Liver (tissue), 9 donors: ENCODE data around the gene R3HDML. TPM values are rescaled to one million over a fixed set of nuclear protein-coding genes. Genes with fewer than 3 reads are reported as not detected.

Source experiments
- DNase-seq: peaks from one replicate; pipeline ENCODE4 v3.0.0-alpha.2; 2017; ENCODE audit warnings: low spot score
- H3K27ac ChIP-seq, 2 donors: one replicate each; pipeline ENCODE4 v1.7.0; 2013; ENCODE audit warnings: inconsistent platforms in 2 of 2, low read length in 2 of 2, control low read depth in 1 of 2, low read depth in 1 of 2, mild to moderate bottlenecking in 1 of 2
- H3K27me3 ChIP-seq, 4 donors: one replicate each; pipeline versions ENCODE4 v1.6.1 to v1.7.0; 2013; ENCODE audit warnings: low read length in 3 of 4, inconsistent platforms in 1 of 4, mild to moderate bottlenecking in 1 of 4, moderate library complexity in 1 of 4; ENCODE audit not compliant: control insufficient read depth in 4 of 4, insufficient read depth in 4 of 4
- H3K36me3 ChIP-seq, 4 donors: one replicate each; pipeline versions ENCODE4 v1.6.1 to v1.7.0; 2013; ENCODE audit warnings: low read length in 3 of 4, mild to moderate bottlenecking in 3 of 4, low read depth in 1 of 4, moderate library complexity in 1 of 4; ENCODE audit not compliant: control insufficient read depth in 4 of 4, insufficient read depth in 3 of 4
- H3K4me1 ChIP-seq, 4 donors: one replicate each; pipeline versions ENCODE4 v1.6.1 to v1.7.0; 2013; ENCODE audit warnings: low read length in 3 of 4, mild to moderate bottlenecking in 3 of 4, moderate library complexity in 1 of 4; ENCODE audit not compliant: control insufficient read depth in 4 of 4, insufficient read depth in 4 of 4
- H3K4me3 ChIP-seq, 3 donors: one replicate each; pipeline versions ENCODE4 v1.6.1 to v1.7.0; 2013; ENCODE audit warnings: low read length in 3 of 3, control low read depth in 1 of 3, low read depth in 1 of 3, mild to moderate bottlenecking in 1 of 3
- H3K9ac ChIP-seq, 2 donors: one replicate each; pipeline ENCODE4 v1.7.0; 2013; ENCODE audit warnings: low read length in 2 of 2, mild to moderate bottlenecking in 2 of 2, moderate library complexity in 2 of 2, control low read depth in 1 of 2, low read depth in 1 of 2
- H3K9me3 ChIP-seq, 4 donors: one replicate each; pipeline versions ENCODE4 v1.6.1 to v1.7.0; 2013; ENCODE audit warnings: low read length in 3 of 4; ENCODE audit not compliant: control insufficient read depth in 4 of 4
- EGR1 ChIP-seq, 2 donors: IDR thresholded peaks; 2 replicates each; pipeline ENCODE4 v1.6.1; 2016 to 2018; ENCODE audit warnings: antibody characterized with exemption in 2 of 2, low read depth in 2 of 2
- FOXA1 ChIP-seq: IDR thresholded peaks from 2 replicates; pipeline ENCODE4 v1.6.1; 2016; ENCODE audit warnings: antibody characterized with exemption
- FOXA2 ChIP-seq: IDR thresholded peaks from 2 replicates; pipeline ENCODE4 v1.6.1; 2016; ENCODE audit warnings: antibody characterized with exemption
- GABPA ChIP-seq, 2 donors: IDR thresholded peaks in 1 of 2; conservative IDR thresholded peaks in 1 of 2; 2 replicates each; pipeline ENCODE4 v1.6.1; 2016; ENCODE audit warnings: antibody characterized with exemption in 2 of 2, mild to moderate bottlenecking in 1 of 2, moderate library complexity in 1 of 2
- HNF4A ChIP-seq, 2 donors: conservative IDR thresholded peaks; 2 replicates each; pipeline ENCODE4 v1.6.1; 2016; ENCODE audit warnings: antibody characterized with exemption in 2 of 2, mild to moderate bottlenecking in 2 of 2
- HNF4G ChIP-seq: IDR thresholded peaks from 2 replicates; pipeline ENCODE4 v1.6.1; 2016; ENCODE audit warnings: antibody characterized with exemption
- JUND ChIP-seq, 2 donors: IDR thresholded peaks; 2 replicates each; pipeline ENCODE4 v1.6.1; 2016; ENCODE audit warnings: antibody characterized with exemption in 2 of 2
- NR2F2 ChIP-seq: IDR thresholded peaks from 2 replicates; pipeline ENCODE4 v1.6.1; 2016; ENCODE audit warnings: antibody characterized with exemption
- RAD21 ChIP-seq, 2 donors: IDR thresholded peaks; 2 replicates each; pipeline ENCODE4 v1.6.1; 2016; ENCODE audit warnings: antibody characterized with exemption in 2 of 2, mild to moderate bottlenecking in 2 of 2
- RXRA ChIP-seq, 2 donors: IDR thresholded peaks; 2 replicates each; pipeline ENCODE4 v1.6.1; 2017 to 2018; ENCODE audit warnings: antibody characterized with exemption in 2 of 2, mild to moderate bottlenecking in 1 of 2
- SP1 ChIP-seq: IDR thresholded peaks from 2 replicates; pipeline ENCODE4 v1.6.1; 2018; ENCODE audit warnings: antibody characterized with exemption, mild to moderate bottlenecking
- TAF1 ChIP-seq: conservative IDR thresholded peaks from 2 replicates; pipeline ENCODE4 v1.6.1; 2016; ENCODE audit warnings: antibody characterized with exemption, mild to moderate bottlenecking
- YY1 ChIP-seq: IDR thresholded peaks from 2 replicates; pipeline ENCODE4 v1.6.1; 2016; ENCODE audit warnings: antibody characterized with exemption, mild to moderate bottlenecking
- WGBS: extraction: QIAGEN DNeasy Blood & Tissue Kit; methylation state at CpG from one replicate; pipeline ENCODE4 v1.1.7; 2013; 5-methylcytosine and 5-hydroxymethylcytosine counted together
- polyA plus RNA-seq, 2 donors: library from polyadenylated mRNA; stranded (reverse) in 1 of 2; unstranded in 1 of 2; fragments of 200-250 nt in 1 of 2; fragments of >200 nt in 1 of 2; fragmentation: Nextera tagmentation in 1 of 2; extraction: Ambion mirVana in 1 of 2; gene quantifications; one replicate each; pipeline versions ENCODE4 v1.2.1 to v1.2.3, GENCODE V29; 2013 to 2015
- total RNA-seq, 2 donors: library from RNA; depleted of rRNA; stranded (reverse); fragments of >200 nt; gene quantifications; one replicate each; pipeline ENCODE4 v1.2.3, GENCODE V29; 2014
- TF ChIP-seq, protein P1 (sequence below): IDR thresholded peaks from 2 replicates; pipeline ENCODE4 v1.6.1; 2016; ENCODE audit warnings: antibody characterized with exemption
- TF ChIP-seq, protein P2 (sequence below): IDR thresholded peaks from 2 replicates; pipeline ENCODE4 v1.6.1; 2016; ENCODE audit warnings: antibody characterized with exemption
- TF ChIP-seq, protein P3 (sequence below): IDR thresholded peaks from 2 replicates; pipeline ENCODE4 v1.6.1; 2016; ENCODE audit warnings: antibody characterized with exemption
- TF ChIP-seq, protein P4 (sequence below): IDR thresholded peaks from 2 replicates; pipeline ENCODE4 v1.6.1; 2016; ENCODE audit warnings: antibody characterized with exemption, mild to moderate bottlenecking
- TF ChIP-seq, protein P5 (sequence below): fragments of 150-350 bp; IDR thresholded peaks from 2 replicates; pipeline ENCODE4 v1.5.1; 2017; ENCODE audit warnings: improper control_type of control experiment, low read depth, low read length; ENCODE audit not compliant: missing input control
- donor health status: healthy.
- donor health status: healthy.
- donor health status: healthy.
- donor health status: healthy.
- donor health status: healthy.

R3HDML gene
- total and polyA plus RNA-seq, 4 donors, result not detected

DNA sequence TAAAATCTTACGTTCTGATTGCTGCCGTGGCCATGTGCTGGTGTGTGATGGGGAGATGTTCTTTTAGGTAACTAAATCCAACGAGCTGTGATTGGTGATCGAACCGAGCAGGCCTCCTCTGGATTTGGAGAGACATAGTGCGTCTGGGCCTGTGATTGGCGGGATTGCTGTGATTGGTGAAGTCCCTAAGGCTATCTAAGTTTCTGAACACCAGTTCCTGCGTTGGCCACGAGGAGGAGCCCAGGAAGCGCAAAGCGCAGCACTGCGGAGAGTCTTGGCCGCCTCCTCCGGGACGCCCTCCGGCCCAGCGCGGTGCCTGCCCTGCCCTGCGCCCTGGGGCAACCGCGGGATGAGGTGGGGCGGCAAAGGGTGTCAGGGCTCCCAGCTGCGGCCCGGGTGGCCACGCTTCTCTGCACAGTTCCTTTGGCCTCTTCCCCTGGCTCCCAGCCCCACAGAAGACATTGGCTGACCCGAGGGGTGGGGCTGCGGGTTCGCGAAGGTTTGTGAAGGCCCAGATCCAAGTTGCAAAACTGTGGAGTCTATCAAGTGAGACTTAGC is 51.7 kb downstream of the R3HDML start (continued):
- TF ChIP-seq GABPA (IDR thresholded peaks at IDR 0.05 in 1 of 2, conservative IDR thresholded peaks at IDR 0.05 in 1 of 2), result no peak
- TF ChIP-seq, protein P1, sequence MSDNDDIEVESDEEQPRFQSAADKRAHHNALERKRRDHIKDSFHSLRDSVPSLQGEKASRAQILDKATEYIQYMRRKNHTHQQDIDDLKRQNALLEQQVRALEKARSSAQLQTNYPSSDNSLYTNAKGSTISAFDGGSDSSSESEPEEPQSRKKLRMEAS, result peak; percentile 39

DNA sequence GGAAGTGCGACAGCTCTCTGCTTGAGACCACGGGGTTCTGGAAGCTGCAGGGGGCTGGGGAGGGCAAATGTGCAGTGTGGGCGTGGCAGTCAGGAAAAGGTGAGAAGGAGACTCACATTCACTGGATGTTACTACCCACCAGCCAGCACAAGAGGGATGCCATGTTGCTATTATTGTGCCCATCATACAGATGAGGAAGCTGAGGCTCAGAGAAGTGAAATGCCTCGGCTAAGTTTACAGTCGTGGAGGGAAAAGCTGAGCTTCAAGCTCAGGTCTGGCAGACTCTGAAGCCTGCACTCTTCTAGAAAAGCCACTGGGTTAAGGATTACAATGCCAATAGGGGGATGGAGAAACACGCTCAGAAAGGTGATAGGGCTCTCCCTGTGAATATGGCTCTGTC is 53.0 kb downstream of the R3HDML start:
- peaks cover 0 to 7% (median 3%) of the 10 kb centered on the region in 4 donors for H3K36me3 ChIP-seq
- peak overlapping the region in 1 of 2 donors; percentile 21 for H3K9ac ChIP-seq
- peak overlapping the region; percentile 67 to 71 for H3K27ac ChIP-seq
- TF ChIP-seq RAD21 (IDR thresholded peaks at IDR 0.05), result no peak
- no peak for TF ChIP-seq FOXA2
- TF ChIP-seq HNF4G, result no peak
- no peak for TF ChIP-seq JUND (IDR thresholded peaks at IDR 0.05)
- TF ChIP-seq, protein P2, sequence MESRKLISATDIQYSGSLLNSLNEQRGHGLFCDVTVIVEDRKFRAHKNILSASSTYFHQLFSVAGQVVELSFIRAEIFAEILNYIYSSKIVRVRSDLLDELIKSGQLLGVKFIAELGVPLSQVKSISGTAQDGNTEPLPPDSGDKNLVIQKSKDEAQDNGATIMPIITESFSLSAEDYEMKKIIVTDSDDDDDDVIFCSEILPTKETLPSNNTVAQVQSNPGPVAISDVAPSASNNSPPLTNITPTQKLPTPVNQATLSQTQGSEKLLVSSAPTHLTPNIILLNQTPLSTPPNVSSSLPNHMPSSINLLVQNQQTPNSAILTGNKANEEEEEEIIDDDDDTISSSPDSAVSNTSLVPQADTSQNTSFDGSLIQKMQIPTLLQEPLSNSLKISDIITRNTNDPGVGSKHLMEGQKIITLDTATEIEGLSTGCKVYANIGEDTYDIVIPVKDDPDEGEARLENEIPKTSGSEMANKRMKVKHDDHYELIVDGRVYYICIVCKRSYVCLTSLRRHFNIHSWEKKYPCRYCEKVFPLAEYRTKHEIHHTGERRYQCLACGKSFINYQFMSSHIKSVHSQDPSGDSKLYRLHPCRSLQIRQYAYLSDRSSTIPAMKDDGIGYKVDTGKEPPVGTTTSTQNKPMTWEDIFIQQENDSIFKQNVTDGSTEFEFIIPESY, result no peak
- no peak for TF ChIP-seq EGR1 (IDR thresholded peaks at IDR 0.05; ENCODE audit: low read depth in 2 of 2)
- TF ChIP-seq, protein P3, sequence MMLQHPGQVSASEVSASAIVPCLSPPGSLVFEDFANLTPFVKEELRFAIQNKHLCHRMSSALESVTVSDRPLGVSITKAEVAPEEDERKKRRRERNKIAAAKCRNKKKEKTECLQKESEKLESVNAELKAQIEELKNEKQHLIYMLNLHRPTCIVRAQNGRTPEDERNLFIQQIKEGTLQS, result no peak
- TF ChIP-seq, protein P4, sequence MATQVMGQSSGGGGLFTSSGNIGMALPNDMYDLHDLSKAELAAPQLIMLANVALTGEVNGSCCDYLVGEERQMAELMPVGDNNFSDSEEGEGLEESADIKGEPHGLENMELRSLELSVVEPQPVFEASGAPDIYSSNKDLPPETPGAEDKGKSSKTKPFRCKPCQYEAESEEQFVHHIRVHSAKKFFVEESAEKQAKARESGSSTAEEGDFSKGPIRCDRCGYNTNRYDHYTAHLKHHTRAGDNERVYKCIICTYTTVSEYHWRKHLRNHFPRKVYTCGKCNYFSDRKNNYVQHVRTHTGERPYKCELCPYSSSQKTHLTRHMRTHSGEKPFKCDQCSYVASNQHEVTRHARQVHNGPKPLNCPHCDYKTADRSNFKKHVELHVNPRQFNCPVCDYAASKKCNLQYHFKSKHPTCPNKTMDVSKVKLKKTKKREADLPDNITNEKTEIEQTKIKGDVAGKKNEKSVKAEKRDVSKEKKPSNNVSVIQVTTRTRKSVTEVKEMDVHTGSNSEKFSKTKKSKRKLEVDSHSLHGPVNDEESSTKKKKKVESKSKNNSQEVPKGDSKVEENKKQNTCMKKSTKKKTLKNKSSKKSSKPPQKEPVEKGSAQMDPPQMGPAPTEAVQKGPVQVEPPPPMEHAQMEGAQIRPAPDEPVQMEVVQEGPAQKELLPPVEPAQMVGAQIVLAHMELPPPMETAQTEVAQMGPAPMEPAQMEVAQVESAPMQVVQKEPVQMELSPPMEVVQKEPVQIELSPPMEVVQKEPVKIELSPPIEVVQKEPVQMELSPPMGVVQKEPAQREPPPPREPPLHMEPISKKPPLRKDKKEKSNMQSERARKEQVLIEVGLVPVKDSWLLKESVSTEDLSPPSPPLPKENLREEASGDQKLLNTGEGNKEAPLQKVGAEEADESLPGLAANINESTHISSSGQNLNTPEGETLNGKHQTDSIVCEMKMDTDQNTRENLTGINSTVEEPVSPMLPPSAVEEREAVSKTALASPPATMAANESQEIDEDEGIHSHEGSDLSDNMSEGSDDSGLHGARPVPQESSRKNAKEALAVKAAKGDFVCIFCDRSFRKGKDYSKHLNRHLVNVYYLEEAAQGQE, result no peak
- TF ChIP-seq HNF4A (conservative IDR thresholded peaks at IDR 0.05), result no peak
- TF ChIP-seq NR2F2, result no peak
- TF ChIP-seq SP1, result no peak
- TF ChIP-seq, protein P5, sequence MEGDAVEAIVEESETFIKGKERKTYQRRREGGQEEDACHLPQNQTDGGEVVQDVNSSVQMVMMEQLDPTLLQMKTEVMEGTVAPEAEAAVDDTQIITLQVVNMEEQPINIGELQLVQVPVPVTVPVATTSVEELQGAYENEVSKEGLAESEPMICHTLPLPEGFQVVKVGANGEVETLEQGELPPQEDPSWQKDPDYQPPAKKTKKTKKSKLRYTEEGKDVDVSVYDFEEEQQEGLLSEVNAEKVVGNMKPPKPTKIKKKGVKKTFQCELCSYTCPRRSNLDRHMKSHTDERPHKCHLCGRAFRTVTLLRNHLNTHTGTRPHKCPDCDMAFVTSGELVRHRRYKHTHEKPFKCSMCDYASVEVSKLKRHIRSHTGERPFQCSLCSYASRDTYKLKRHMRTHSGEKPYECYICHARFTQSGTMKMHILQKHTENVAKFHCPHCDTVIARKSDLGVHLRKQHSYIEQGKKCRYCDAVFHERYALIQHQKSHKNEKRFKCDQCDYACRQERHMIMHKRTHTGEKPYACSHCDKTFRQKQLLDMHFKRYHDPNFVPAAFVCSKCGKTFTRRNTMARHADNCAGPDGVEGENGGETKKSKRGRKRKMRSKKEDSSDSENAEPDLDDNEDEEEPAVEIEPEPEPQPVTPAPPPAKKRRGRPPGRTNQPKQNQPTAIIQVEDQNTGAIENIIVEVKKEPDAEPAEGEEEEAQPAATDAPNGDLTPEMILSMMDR, result no peak
- no peak for TF ChIP-seq FOXA1
- TF ChIP-seq TAF1, result no peak
- TF ChIP-seq YY1, result no peak
- no peak for TF ChIP-seq RXRA (IDR thresholded peaks at IDR 0.05)
- TF ChIP-seq, protein P1, result no peak
- no peak for TF ChIP-seq GABPA (IDR thresholded peaks at IDR 0.05 in 1 of 2, conservative IDR thresholded peaks at IDR 0.05 in 1 of 2)
- no peaks in the 10 kb centered on the region for H3K9me3 ChIP-seq
- DNase-seq, result no peak
- no peaks in the 10 kb centered on the region for H3K27me3 ChIP-seq
- H3K4me1 ChIP-seq, result peaks cover 17 to 71% (median 60%) of the 10 kb centered on the region in 4 donors
- no peak overlapping the region for H3K4me3 ChIP-seq
- 73% methylated on average over 6 of the region's 6 CpGs for WGBS
